Posterior vena cava (tissue), 2 donors: ENCODE results near the gene ERI2. TPM values are rescaled to one million over a fixed set of nuclear protein-coding genes. Genes with fewer than 3 reads are reported as not detected.
"Not testable (repeated sequence)": the region's sequence is repeated elsewhere in the genome, so short reads cannot be mapped to it uniquely, and the experiment has no call there.

Experiments
- DNase-seq: peaks from one replicate; pipeline ENCODE4 v3.0.0-alpha.2; 2020; ENCODE audit warnings: low spot score
- intact Hi-C, 2 donors: fragments of 100-400 bp; cut with DNase I; formaldehyde crosslinking; loops; one replicate each; pipeline versions ENCODE4 v1.14.1 to v1.14.2; 2022 to 2023
- total RNA-seq, 2 donors: library from RNA; stranded (reverse); fragmentation: NEBNext Ultra II Directional; extraction: Animal tissue kit (Norgen Biotek cat#: 25700); gene quantifications; one replicate each; pipeline ENCODE4 v1.2.1, GENCODE V29; 2021
- donor health status: DM: yes; HTN: yes; CAD: no.
- donor health status: DM: yes; HTN: yes; CAD: no.

Gene ERI2
- total RNA-seq, 2 donors from 2014 or later = 7.8 to 13.6 TPM

GRCh38 chr16:20822521-20823325, 16.5 kb upstream of the ERI2 start:
- DNase-seq = no peak
- intact Hi-C loops = no loop called here

- DNase-seq = no peak
- intact Hi-C loops = no loop called here
Measured at GRCh38 chr16:20821682-20822081, 15.4 kb upstream of the ERI2 start.

GRCh38 chr16:20818929-20819585, 12.8 kb upstream of the ERI2 start:
- DNase-seq = no peak

GRCh38 chr16:20814784-20815183, 8.5 kb upstream of the ERI2 start:
- intact Hi-C loops = no loop called here
- no peak for DNase-seq

More at GRCh38 chr16:20818929-20819585, 12.8 kb upstream of the ERI2 start:
- intact Hi-C loops = no loop called here

- intact Hi-C loops = no loop called here
- no peak for DNase-seq
Measured at GRCh38 chr16:20812510-20812909, 6.2 kb upstream of the ERI2 start.

- intact Hi-C loops = no loop called here
Measured at GRCh38 chr16:20811889-20812439, 5.7 kb upstream of the ERI2 start.

GRCh38 chr16:20807862-20808261, 1.6 kb upstream of the ERI2 start:
- intact Hi-C loops = loop anchor here in 1 of 2 donors (10.0 kb wide), 1 partner anchor 277 kb away; no protein-coding TSS in a partner anchor
- no peak for DNase-seq

More at GRCh38 chr16:20811889-20812439, 5.7 kb upstream of the ERI2 start:
- no peak for DNase-seq

- intact Hi-C loops = loop anchor here in 1 of 2 donors (10.0 kb wide), 1 partner anchor 279 kb away; no protein-coding TSS in a partner anchor
- not testable (repeated sequence) for DNase-seq
Measured at GRCh38 chr16:20805684-20806167, 546 bp downstream of the ERI2 start.

GRCh38 chr16:20803561-20804214, 2.6 kb downstream of the ERI2 start:
- DNase-seq = no peak
- intact Hi-C loops = loop anchor here in 1 of 2 donors (10.0 kb wide), 1 partner anchor 281 kb away; no protein-coding TSS in a partner anchor

GRCh38 chr16:20803192-20803560, 3.1 kb downstream of the ERI2 start:
- intact Hi-C loops = loop anchor here in 1 of 2 donors (10.0 kb wide), 1 partner anchor 282 kb away; no protein-coding TSS in a partner anchor
- no peak for DNase-seq

GRCh38 chr16:20801278-20801677, 5.0 kb downstream of the ERI2 start:
- intact Hi-C loops = loop anchor here in 1 of 2 donors (10.0 kb wide), 1 partner anchor 284 kb away; no protein-coding TSS in a partner anchor
- no peak for DNase-seq

- no peak for DNase-seq
- intact Hi-C loops = no loop called here
Measured at GRCh38 chr16:20799599-20799998, 6.7 kb downstream of the ERI2 start.

- intact Hi-C loops = no loop called here
- no peak for DNase-seq
Measured at GRCh38 chr16:20798364-20798763, 7.9 kb downstream of the ERI2 start.

GRCh38 chr16:20791923-20792612, 14.2 kb downstream of the ERI2 start:
- intact Hi-C loops = no loop called here
- DNase-seq = no peak

- no peak for DNase-seq
- intact Hi-C loops = no loop called here
Measured at GRCh38 chr16:20789130-20789529, 17.1 kb downstream of the ERI2 start.

GRCh38 chr16:20784204-20784603, 22.1 kb downstream of the ERI2 start:
- DNase-seq = no peak
- intact Hi-C loops = no loop called here

- no peak for DNase-seq
- intact Hi-C loops = no loop called here
Measured at GRCh38 chr16:20782470-20782869, 23.8 kb downstream of the ERI2 start.

GRCh38 chr16:20781697-20782096, 24.6 kb downstream of the ERI2 start:
- no peak for DNase-seq
- intact Hi-C loops = no loop called here
